SH-SY5Y (cell line): ENCODE measurements around the gene C12orf76.

Source experiments
- GATA2 ChIP-seq: IDR thresholded peaks from 2 replicates; pipeline ENCODE4 v1.6.1; 2011; ENCODE audit warnings: mild to moderate bottlenecking, low read depth, low read length
- GATA3 ChIP-seq: IDR thresholded peaks from 2 replicates; pipeline ENCODE4 v1.6.1; 2011; ENCODE audit warnings: low read depth, mild to moderate bottlenecking, low read length, moderate library complexity

DNA sequence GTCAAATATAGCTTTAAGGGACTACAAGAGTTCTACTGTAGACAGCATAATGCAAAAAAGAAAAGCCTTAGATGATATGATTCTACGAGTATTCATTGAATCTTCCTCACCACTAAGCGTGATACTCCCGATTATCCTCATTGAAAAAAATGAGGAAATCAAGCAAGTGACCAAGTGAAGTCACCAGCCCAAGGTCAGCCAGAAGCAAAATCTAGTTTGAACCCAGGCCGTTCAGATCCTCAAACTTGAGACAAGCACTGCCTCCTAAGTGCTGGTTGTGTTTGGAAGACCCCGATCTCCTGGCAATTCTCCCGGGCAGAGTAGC, 53.0 kb downstream of the C12orf76 start:
- TF ChIP-seq GATA3, result no peak
- no peak for TF ChIP-seq GATA2
